Non-pigmented ciliary epithelial cell (primary cell): ENCODE data around the gene OR2H2.

Experiments
- DNase-seq: peaks from one replicate; pipeline ENCODE4 v3.0.0-alpha.2; 2010; ENCODE audit warnings: low read depth

OR2H2 gene

DNA sequence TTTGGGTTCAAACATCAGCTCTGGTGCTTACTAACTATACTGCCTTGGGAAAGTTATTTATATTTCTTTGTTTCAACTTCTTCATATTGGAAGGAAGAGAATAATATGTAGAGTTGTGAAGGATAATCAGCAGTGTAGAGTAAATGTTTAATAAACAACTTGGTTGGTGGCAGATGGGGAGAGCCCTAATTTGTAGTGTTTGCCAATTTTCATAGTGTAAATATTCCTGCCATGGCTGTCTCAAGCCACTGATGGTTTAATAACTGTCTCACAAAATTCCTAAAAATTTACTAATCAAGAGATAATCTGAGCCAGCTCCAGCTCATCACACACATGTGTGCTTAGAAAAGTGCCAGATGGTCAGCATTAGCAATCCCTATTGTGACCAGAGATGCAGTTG lies at the start of gene OR2H2:
OR2H2 (plus strand) TSS at position 301 of the 400 bp plus-strand sequence. CDS start 2,824 bp downstream, outside the sequence.
- DNase-seq = no peak

DNA sequence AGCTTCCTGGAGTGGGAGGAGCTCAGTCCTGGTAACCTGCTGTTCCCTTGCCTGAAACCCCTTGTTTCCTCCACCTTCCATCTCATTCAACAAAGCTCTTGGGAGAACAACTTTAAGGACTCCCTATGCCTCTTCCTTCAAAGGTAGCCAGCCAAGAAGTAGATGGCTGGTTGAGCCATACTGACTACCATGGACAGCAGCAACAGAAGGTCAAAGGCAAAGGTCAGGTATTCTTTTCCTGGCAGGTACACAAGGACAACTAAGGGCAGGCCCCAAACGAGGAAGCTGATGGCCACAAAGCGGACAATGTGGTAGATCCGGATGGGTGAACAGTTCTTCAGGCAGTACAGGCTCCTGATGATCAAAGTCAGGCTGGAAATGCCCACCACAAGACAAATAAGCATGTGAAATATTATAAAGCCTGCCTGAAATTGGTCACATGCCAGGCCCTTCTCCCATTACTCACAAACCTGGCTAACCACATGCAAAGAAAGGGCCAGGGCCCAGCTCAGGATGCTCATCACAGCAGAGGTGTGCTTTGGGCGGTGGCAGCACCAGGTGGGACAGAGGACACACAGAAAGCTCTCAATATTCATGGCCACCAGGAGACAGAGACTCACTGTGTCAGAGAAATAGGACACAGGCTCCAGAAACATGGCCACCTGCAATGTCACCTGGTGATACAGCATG lies 47.1 kb upstream of the OR2H2 start:
- no peak for DNase-seq

DNA sequence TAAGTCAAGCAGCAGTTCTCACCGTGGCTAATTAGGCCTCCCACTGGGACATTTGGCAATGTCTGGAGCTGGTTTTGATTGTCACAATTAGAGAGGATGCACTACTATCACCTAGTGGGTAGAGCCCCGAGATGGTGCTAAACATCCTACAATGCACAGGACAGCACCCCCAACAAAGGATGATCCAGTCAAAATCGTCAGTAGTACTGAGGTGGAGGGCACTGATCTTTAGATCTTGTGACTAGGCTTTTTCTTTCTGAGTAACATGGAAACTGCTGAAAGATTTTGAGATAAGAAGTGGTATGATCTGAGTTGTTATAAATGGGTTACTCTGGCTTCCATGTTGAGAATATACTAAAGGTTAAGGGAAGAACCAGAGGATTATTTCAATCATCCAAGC lies 37.3 kb upstream of the OR2H2 start:
- DNase-seq = no peak

DNA sequence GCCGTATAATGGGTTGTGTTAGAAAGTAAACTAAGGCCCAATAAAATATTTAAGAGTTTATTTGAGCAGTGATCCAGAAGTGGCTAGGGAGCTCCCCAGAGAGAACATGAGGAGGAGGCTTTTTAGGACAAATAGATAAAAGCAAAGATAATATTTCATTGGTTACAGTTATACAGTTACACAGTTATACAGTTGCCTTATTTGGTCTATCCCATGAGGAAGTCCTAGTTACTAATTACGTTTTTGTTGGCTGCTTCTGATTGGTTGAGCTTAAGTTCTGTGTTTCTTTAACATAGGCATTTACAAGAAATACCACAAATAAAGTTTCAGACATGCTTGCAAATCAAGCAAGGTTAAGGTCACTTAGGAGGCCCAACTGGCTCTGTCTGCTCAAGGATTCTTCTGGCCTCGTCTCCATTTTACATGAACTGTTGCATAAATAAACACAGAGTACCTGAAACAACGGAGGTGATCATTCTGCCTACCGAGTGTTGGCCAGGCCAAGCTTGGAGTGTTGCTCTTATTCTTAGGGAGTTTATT lies 32.3 kb upstream of the OR2H2 start:
- DNase-seq = peak; percentile 52

DNA sequence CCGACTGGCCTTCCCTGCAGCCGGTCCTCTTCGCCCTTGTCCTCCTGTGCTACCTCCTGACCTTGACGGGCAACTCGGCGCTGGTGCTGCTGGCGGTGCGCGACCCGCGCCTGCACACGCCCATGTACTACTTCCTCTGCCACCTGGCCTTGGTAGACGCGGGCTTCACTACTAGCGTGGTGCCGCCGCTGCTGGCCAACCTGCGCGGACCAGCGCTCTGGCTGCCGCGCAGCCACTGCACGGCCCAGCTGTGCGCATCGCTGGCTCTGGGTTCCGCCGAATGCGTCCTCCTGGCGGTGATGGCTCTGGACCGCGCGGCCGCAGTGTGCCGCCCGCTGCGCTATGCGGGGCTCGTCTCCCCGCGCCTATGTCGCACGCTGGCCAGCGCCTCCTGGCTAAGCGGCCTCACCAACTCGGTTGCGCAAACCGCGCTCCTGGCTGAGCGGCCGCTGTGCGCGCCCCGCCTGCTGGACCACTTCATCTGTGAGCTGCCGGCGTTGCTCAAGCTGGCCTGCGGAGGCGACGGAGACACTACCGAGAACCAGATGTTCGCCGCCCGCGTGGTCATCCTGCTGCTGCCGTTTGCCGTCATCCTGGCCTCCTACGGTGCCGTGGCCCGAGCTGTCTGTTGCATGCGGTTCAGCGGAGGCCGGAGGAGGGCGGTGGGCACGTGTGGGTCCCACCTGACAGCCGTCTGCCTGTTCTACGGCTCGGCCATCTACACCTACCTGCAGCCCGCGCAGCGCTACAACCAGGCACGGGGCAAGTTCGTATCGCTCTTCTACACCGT lies 31.5 kb upstream of the OR2H2 start:
- DNase-seq = peak; percentile 13

DNA sequence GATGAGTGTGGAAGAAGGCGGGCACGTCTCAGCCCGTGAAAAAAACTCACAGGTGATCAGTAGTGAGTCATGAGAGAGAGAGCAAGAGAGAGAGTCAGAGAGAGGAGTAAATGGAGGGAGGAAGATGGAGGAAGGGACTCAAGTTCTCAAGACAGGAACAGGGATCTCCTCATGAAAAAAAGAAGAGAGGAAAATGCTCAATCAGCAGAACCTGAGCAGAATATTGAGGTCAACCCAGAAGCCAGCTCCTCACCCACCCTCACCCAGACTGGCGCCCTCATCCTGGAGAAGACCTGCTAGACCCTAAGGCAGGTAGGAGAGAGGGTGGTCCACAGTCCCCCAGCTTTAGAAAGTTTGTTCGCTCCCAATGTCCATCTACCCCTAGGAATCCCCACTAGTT lies 30.2 kb upstream of the OR2H2 start:
- no peak for DNase-seq

DNA sequence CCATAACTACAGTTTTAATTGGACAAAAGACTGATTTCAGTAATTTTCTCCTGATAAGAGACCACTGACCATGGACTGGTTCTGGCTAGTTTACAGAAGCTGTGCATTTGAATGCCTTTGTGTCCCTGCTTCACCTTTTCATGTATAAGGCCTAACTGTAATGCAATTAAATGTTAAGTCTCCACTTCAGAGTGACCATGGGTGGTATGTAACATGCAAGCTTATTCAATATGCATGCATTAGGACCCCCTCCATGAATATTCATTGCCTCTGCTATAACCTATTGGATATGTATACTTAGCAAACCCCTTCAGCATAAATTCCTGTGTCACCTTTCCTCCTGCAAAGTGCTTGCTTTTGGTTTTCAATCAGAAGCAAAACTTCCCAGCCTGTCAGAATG lies 27.6 kb upstream of the OR2H2 start:
- DNase-seq = no peak

DNA sequence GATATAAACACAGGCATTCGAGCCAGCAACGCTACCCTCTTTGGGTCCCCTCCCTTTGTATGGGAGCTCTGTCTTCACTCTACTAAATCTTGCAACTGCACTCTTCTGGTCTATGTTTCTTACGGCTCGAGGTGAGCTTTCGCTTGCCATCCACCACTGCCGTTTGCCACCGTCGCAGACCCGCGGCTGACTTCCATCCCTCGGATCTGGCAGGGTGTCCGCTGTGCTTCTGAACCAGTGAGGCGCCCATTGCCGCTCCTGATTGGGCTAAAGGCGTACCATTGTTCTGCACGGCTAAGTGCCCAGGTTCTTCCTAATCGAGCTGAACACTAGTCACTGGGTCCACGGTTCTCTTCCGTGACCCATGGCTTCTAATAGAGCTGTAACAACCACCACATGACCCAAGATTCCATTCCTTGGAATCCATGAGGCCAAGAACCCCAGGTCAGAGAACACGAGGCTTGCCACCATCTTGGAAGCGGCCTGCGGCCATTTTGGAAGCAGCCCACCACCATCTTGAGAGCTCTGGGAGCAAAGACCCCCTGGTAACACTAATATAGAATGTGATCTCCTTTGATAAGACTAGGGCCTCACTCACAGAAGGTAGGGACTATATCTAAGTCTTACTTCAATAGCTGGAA lies 26.4 kb upstream of the OR2H2 start:
- no peak for DNase-seq

DNA sequence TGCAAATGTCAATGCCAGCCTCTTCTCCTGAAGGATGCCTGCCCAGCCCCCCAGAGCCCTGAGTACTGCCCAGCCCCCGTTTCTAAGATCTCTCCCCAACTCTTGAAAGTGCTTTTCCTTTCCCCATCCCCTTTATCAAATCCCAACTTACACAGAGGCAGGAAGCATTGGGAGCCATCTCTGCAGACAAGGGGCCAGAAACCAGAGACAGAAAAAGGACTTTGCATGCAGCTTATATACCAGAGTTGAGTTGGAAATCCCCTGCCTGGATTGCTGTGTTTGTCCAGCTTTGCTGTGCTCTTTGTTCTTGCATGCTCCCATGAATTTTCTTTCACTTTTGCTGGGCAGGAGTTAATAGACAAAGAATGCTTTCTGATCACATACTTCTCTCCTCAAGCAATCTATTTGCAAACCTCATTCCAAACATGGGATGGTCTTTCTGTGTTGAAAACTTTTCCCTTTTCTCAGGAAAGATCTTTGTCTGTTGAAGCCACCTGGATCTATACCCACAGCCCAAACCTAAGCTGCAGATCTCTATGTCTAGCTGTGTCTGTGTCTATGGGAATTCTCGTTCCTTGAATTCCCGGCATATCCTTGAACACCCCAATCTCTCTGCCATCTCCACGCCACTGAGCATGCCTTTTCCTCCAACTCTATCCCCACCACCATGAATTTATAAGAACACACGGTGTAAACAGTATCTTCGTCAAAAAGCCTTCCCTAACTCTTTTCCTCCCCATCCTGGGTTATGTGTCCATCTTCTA lies 25.2 kb upstream of the OR2H2 start, which contains the start of gene UBD:
UBD (minus strand) TSS at position 209 of the 764 bp plus-strand sequence; CDS start at position 178, 31 bp downstream.
- no peak for DNase-seq

DNA sequence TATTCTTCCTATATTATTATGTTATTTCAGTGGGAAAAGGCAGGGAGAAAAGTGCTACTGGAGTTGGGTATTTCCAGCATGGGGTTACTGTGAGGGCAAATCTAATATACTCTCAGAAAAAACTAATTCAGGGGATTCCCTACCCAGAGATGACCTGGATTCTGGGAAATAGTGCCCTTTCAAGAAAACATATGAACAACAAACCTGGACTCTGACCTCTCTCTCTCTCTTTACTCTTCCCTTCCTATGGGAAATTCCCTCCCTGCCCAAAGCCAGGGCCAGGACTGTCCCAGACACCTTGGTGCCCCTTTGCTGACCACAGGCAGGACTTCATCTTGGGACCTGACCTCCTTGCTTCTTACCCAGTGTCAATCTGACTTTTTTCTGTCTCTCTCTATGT lies 23.8 kb upstream of the OR2H2 start:
- no peak for DNase-seq

DNA sequence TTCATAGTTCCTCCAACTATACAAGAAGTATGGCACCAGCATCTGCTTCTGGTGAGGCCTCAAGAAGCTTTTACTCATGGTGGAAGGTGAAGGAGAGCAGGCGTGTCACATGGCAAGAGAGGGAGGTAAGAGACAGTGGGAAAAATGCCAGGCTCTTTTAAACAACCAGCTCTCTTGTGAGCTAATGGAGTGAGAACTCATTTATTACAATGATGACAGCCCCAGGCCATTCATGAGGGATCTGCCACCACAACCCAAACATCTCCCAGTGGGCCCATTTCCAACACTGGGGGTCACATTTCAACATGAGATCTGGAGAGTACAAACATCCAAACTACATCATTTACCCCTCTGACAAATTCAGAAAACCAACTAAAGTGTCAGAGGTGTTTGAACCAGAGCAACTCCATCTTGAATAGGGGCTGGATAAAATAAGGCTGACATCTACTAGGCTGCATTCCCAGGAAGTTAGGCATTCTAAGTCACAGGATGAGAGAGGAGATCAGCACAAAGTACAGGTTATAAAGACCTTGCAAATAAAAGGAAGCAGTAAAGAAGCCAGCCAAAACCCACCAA lies 23.2 kb upstream of the OR2H2 start:
- no peak for DNase-seq

DNA sequence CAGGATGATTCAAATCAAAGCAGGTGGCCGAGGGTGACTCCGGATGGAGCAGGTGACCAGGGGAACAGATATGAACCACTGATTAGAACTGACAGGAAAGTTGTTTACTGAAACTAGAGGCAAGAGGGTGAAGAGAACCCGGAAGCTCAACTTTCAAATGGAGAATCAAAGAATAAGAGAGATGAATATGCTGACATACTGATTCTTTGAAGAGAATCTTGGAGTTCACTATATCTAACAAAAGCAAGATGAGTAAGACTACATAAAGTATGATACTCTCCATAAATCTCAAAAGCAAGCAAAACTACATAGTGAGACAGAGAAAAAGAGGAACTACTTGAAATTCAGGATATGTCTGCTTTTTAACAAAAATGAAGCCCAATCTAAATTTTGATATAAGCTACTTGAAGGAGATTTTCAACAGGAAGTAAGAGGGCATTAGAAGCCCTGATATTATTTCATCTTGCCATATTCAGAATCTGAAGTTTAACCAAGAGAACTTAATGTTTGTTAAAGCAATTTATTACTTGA lies 21.4 kb upstream of the OR2H2 start:
- no peak for DNase-seq

DNA sequence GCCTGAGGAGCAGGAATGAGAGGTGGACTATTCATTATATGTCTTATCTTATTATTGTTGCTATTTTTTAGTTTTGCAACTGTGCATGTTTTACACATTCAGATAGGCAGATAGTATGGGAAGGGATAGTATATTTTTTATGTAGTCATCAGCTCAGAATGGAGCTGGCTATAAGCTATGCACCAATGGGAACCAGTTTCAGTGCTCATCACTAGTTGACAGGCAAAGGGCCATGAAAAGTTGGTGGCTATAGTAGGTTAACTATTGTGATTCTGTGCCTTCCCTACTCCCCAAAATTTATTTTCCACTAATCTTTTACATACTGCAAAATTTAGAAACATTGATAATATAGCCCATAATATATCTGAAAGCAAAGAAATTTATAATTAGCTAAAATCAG lies 20.0 kb upstream of the OR2H2 start:
- no peak for DNase-seq

DNA sequence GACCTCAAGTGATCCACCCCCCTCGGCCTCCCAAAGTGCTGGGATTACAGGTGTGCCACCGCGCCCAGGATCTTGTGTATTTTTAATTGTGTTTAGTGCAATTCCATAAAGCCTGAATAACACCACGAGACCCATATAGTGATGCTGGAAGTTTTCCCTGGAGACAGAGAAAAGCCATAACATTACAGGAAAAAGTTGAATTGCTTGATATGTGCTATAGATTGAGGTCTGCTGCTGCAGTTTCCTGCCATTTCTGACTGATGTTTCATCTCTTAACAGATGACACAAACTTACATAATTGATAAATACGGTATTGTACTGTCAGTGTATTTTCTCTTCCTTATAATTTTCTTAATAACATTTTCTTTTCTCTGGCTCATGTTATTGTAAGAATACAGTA lies 18.1 kb upstream of the OR2H2 start:
- DNase-seq = no peak

DNA sequence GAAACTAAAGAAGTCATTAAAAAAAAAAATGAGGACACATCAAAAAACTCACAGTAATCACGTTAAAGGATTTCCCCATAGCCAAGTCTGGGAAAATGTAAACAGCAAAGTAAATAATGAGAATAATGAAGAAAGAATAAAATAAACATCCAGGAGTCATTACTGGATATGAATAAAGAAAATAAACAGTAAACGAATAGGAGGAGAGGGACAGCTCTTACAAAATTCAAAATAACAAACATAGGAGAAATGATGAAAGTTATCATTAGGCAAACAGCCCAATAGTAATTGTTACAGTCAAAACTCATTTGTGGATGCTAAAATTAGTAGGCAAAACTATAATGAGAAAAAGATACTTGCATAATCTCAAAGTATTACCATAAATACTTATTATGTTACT lies 17.4 kb upstream of the OR2H2 start:
- DNase-seq = no peak

DNA sequence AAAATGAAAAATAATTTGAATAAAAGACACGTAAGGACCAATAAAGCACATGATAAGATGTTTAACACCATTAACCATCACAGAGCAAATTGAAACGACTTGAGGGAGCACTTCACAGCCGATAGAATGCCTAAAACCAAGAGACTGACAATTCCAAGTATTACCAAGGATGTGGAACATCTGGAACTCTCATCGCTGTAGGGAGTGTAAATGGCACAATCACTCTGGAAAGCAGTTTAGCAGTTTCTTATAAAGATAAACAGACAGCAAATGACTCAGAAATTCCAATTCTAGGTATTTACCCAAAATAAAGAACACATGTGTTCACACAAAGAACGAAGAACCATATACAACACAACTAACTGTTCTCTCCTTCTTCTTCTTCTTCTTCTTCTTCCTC lies 16.9 kb upstream of the OR2H2 start:
- DNase-seq = no peak

DNA sequence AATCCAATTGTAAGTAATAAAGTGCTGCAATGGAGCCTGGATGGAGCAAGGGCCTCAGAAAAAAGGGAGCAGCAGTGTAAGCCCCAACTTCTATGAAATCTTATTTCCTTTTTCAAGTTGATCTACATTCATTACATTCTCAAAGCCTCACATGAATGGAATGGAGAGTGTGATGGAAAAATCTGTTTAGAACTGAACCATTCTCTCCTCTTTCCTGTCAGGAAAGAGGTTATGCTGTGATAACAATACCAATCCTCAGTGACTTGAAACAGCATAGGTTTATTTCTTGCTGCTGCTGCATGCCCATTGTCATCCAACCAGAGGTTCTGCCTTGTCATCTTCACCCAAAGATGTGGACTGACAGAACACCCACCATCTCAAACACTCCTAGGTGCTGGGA lies 8.9 kb upstream of the OR2H2 start:
- DNase-seq = no peak

DNA sequence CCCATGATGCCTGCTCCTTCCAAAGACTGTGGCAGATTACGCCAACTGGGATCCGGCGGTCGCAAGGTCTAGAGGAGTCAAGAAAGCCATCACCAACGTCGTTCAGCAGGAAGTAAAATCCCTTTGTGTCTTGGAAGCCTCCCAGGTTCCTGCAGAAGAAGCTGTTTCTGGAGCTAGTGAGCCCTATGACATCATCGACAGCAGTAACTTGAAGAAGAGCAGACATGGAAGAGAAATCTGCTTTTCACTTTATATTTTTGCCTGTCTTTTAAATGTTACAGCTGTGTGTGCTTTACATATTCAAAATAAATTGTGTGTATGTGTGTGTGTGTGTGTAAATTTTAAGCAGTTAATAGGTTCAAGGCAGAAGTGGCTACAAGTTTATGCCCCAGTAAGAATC lies 7.4 kb upstream of the OR2H2 start:
- DNase-seq = no peak

DNA sequence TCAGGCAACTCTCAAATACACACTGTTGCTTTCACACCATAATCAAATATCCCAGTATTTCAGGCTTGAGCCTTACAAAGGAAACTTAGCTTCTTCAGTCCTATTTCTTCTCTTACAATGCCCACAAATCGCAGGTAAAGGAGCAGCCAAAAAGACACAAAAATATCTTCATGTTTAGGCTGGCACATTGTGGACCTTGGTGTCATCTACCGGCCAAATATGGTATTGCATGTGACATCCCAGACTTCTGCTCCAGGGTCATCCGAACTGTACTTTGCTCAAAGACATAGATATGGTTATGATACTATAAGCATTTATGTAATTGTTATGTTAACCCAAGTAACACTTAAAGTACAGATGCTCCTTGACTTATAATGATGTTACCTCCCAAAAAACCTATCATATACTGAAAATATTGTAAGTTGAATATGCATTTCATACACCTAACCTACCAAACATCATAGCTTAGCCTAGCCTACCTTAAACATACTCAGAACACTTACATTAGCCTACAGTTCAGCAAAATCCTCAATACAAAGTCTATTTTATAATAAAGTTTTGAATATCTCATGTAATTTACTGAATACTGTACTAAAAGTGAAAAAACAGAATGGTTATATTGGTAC lies 4.6 kb downstream of the OR2H2 start:
- peak; percentile 10 for DNase-seq

DNA sequence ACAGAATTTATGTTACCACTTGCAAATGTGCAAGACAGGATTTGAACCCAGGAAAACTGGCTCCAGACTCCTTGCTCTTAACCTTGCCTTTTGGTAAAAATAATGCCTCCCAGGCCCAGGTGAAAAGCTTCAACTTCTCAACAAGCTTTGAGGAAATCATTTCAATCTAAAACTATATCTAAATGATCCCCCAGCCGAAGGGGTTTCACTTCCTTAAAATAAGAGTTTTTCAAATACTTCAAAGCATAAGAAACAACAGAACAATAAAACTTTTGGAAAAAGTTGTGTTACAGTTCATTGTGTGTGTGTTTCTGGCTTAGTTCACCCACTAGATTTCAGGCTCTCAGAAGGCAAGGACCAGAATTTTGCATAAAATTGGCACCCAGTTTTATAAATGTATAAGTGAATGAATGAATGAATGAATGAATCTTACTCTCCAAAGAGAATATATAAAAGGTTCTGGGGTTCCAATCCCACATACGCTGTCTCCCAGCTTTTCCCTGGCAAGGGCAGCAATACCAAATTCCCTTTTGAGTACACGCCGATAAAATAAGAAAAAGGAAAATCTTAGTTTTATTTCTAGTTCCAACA lies 5.4 kb downstream of the OR2H2 start:
- no peak for DNase-seq

DNA sequence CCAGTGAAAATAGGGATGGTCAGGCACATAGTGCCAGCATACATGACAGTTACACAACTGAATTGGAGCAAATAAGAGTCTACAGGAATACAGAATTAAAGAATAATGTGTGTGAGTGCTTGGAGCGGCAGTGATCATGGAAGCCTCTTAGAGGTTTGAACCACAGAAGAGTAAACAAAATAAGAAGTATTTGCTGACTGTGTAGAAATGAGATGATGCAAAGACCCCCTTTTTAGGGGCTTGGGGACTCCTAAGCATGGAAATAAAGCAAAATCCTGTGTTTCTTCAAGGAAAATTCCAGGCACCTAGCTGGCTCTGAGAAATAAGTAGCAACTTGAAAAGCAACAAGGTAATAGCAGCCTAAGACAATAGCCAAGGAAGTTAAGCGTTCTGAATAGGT lies 6.8 kb downstream of the OR2H2 start:
- no peak for DNase-seq
